ENCODE results near the gene GOLIM4. TPM values are rescaled to one million over a fixed set of nuclear protein-coding genes. Genes with fewer than 3 reads are reported as not detected.
A peak's percentile ranks its signal among the peaks of the same experiment; 100 is the strongest.

The GOLIM4 gene
- total RNA-seq, 1 donor from 2014 or later = 27.9 TPM

GRCh38 chr3:168089179-168089771, 6.4 kb downstream of the GOLIM4 start:
- DNase-seq (ENCODE audit: low read depth) = no peak
- Histone ChIP-seq H3K27me3 (ENCODE audit: control insufficient read depth, insufficient read depth, low read length) (no peaks in the 10 kb centered on the region), H3K36me3 (ENCODE audit: control insufficient read depth, insufficient read depth, low read length) (no peaks in the 10 kb centered on the region), H3K4me3 (ENCODE audit: low read depth, low read length) (no peak overlapping the region)
- TF ChIP-seq CTCF (IDR thresholded peaks at IDR 0.05; ENCODE audit: insufficient read depth, low read length, poor library complexity, severe bottlenecking) = no peak

DNA sequence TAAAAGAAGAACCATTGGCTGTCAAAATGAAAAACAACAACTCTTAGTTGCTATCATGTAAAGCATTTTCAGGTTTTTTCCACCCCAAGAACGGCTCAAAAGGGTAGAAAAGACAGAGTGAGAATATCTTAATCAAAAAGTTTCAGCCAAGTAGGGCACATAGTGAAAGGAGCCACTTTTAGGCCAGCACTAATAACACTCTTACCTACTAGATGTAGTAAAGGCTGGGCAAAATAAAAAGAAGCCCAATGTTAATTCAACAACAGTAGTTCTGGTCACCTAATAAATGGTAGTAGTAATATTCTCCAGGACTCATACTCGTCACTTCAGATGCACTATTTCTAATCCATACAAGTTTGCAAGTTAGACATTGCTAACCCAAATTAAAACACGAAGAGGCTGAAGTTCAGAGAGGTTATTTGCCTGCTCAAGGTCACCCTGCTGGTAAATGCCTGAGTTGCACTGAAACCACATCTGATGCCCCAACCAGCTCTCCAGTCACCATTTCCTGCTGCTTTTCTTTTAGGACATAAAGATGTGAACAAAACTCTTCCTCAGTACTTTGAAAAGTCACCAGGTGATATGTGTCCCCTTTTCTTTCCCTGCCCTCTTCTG, 7.5 kb downstream of the GOLIM4 start:
- no peaks in the 10 kb centered on the region for H3K36me3 ChIP-seq (ENCODE audit: control insufficient read depth, insufficient read depth, low read length)
- peak; percentile 35 for TF ChIP-seq CTCF (IDR thresholded peaks at IDR 0.05; ENCODE audit: insufficient read depth, low read length, poor library complexity, severe bottlenecking)
- no peak for DNase-seq (ENCODE audit: low read depth)
- H3K27me3 ChIP-seq (ENCODE audit: control insufficient read depth, insufficient read depth, low read length) = no peaks in the 10 kb centered on the region
- H3K4me3 ChIP-seq (ENCODE audit: low read depth, low read length) = no peak overlapping the region

DNA sequence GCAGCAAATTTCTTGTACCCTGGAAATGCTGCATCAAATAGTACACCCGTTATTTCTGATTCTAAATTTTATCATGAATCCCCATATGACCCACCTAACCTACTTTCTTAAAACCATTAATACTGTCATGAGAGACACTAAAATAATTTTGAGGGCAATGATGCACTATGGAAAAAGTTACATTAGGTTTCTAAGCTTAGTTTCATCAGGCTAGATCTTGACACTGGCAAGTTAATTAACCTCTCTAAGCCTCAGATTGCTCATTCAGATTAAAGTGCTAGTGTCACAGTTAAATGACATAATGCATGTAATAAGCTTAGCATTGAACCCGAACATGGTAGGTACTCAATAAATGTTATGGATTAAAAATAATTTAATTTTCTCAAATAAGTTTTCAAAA, 8.2 kb downstream of the GOLIM4 start:
- Histone ChIP-seq H3K36me3 (ENCODE audit: control insufficient read depth, insufficient read depth, low read length) (no peaks in the 10 kb centered on the region), H3K4me3 (ENCODE audit: low read depth, low read length) (no peak overlapping the region), H3K27me3 (ENCODE audit: control insufficient read depth, insufficient read depth, low read length) (no peaks in the 10 kb centered on the region)
- no peak for TF ChIP-seq CTCF (IDR thresholded peaks at IDR 0.05; ENCODE audit: insufficient read depth, low read length, poor library complexity, severe bottlenecking)
- no peak for DNase-seq (ENCODE audit: low read depth)

- TF ChIP-seq CTCF (IDR thresholded peaks at IDR 0.05; ENCODE audit: insufficient read depth, low read length, poor library complexity, severe bottlenecking) = no peak
- no peaks in the 10 kb centered on the region for H3K27me3 ChIP-seq (ENCODE audit: control insufficient read depth, insufficient read depth, low read length)
- H3K36me3 ChIP-seq (ENCODE audit: control insufficient read depth, insufficient read depth, low read length) = no peaks in the 10 kb centered on the region
- no peak for DNase-seq (ENCODE audit: low read depth)
- no peak overlapping the region for H3K4me3 ChIP-seq (ENCODE audit: low read depth, low read length)
Observed at GRCh38 chr3:168086541-168087260, 9.0 kb downstream of the GOLIM4 start.

GRCh38 chr3:168085491-168086119, 10.1 kb downstream of the GOLIM4 start:
- H3K27me3 ChIP-seq (ENCODE audit: control insufficient read depth, insufficient read depth, low read length) = no peaks in the 10 kb centered on the region
- no peak overlapping the region for H3K4me3 ChIP-seq (ENCODE audit: low read depth, low read length)
- no peak for DNase-seq (ENCODE audit: low read depth)
- no peak for TF ChIP-seq CTCF (IDR thresholded peaks at IDR 0.05; ENCODE audit: insufficient read depth, low read length, poor library complexity, severe bottlenecking)
- no peaks in the 10 kb centered on the region for H3K36me3 ChIP-seq (ENCODE audit: control insufficient read depth, insufficient read depth, low read length)

Measured in kidney epithelial cell (primary cell).